AG08395 (cell line): ENCODE data around the gene PRF1.

ENCODE experiments used
- DNase-seq: peaks from one replicate; pipeline ENCODE4 v3.0.0; 2012; ENCODE audit warnings: mixed read lengths, low spot score

Gene PRF1

GRCh38 chr10:70576803-70577517 is 25.6 kb downstream of the PRF1 start:
- peak; percentile 53 for DNase-seq

GRCh38 chr10:70575874-70576802 is 26.4 kb downstream of the PRF1 start:
- peak; percentile 45 for DNase-seq

- DNase-seq: no peak
Observed at GRCh38 chr10:70575486-70575873, 27.1 kb downstream of the PRF1 start.

GRCh38 chr10:70573599-70574506 is 28.7 kb downstream of the PRF1 start:
- no peak for DNase-seq

- DNase-seq: no peak
Observed at GRCh38 chr10:70571636-70572439, 30.7 kb downstream of the PRF1 start.

GRCh38 chr10:70571236-70571635 is 31.3 kb downstream of the PRF1 start:
- DNase-seq: no peak

GRCh38 chr10:70568781-70569495 is 33.6 kb downstream of the PRF1 start:
- DNase-seq: no peak

GRCh38 chr10:70568113-70568512 is 34.4 kb downstream of the PRF1 start:
- no peak for DNase-seq

GRCh38 chr10:70567603-70568002 is 34.9 kb downstream of the PRF1 start:
- DNase-seq: no peak

- no peak for DNase-seq
Observed at GRCh38 chr10:70566515-70567290, 35.8 kb downstream of the PRF1 start.

GRCh38 chr10:70565556-70566514 is 36.7 kb downstream of the PRF1 start:
- DNase-seq: no peak

GRCh38 chr10:70564901-70565351 is 37.6 kb downstream of the PRF1 start:
- no peak for DNase-seq

- no peak for DNase-seq
Observed at GRCh38 chr10:70564113-70564725, 38.3 kb downstream of the PRF1 start.

GRCh38 chr10:70563230-70563629 is 39.3 kb downstream of the PRF1 start:
- DNase-seq: no peak

GRCh38 chr10:70562036-70562755 is 40.3 kb downstream of the PRF1 start:
- DNase-seq: no peak

- no peak for DNase-seq
Observed at GRCh38 chr10:70561558-70561957, 41.0 kb downstream of the PRF1 start.

GRCh38 chr10:70561070-70561469 is 41.5 kb downstream of the PRF1 start:
- peak; percentile 56 for DNase-seq
